Neural cell (in vitro differentiated cells): ENCODE results near the gene TGFBR3. TPM values are rescaled to one million over a fixed set of nuclear protein-coding genes. Genes with fewer than 3 reads are reported as not detected.
"Not testable (repeated sequence)": the region's sequence is repeated elsewhere in the genome, so short reads cannot be mapped to it uniquely, and the experiment has no call there.

Experiments used
- H2AFZ ChIP-seq: fragments of 200-600, 300-800 bp; sonication (generic), shearing (Covaris generic); 2 replicates; pipeline ENCODE4 v1.6.0; 2014; ENCODE audit warnings: low read depth, mild to moderate bottlenecking, antibody characterized with exemption, low read length, moderate library complexity
- H3F3A ChIP-seq: fragments of 200-600 bp; shearing (Covaris generic); 2 replicates; pipeline ENCODE4 v1.6.1; 2016; ENCODE audit warnings: mild to moderate bottlenecking, moderate library complexity, mixed read lengths, antibody characterized with exemption, low read length; ENCODE audit not compliant: insufficient read depth, poor library complexity, severe bottlenecking
- H3K27ac ChIP-seq: fragments of 200-600, 300-800 bp; sonication (generic), shearing (Covaris generic); 2 replicates; pipeline ENCODE4 v1.5.1; 2014; ENCODE audit warnings: mild to moderate bottlenecking, low read length, moderate library complexity
- H3K27me3 ChIP-seq: fragments of 300-800, 200-600 bp; sonication (generic), shearing (Covaris generic); 2 replicates; pipeline ENCODE4 v1.6.0; 2014; ENCODE audit warnings: mild to moderate bottlenecking, low read depth, low read length, moderate library complexity; ENCODE audit not compliant: insufficient read depth
- H3K36me3 ChIP-seq: fragments of 300-800, 200-600 bp; sonication (generic), shearing (Covaris generic); 2 replicates; pipeline ENCODE4 v1.5.1; 2014; ENCODE audit warnings: mild to moderate bottlenecking, antibody characterized with exemption, low read length, moderate library complexity; ENCODE audit not compliant: insufficient read depth
- H3K4me2 ChIP-seq: fragments of 300-800, 200-600 bp; sonication (generic), shearing (Covaris generic); 2 replicates; pipeline ENCODE4 v1.6.0; 2014; ENCODE audit warnings: mild to moderate bottlenecking, low read length
- H3K4me3 ChIP-seq: fragments of 300-800, 200-600 bp; sonication (generic), shearing (Covaris generic); 2 replicates; pipeline ENCODE4 v1.5.1; 2014; ENCODE audit warnings: mild to moderate bottlenecking, low read length, moderate library complexity
- H3K79me2 ChIP-seq: fragments of 200-600 bp; shearing (Covaris generic); replicated peaks from 2 replicates; pipeline ENCODE4 v1.6.0; 2014; ENCODE audit warnings: mild to moderate bottlenecking, low read length, moderate library complexity; ENCODE audit not compliant: insufficient read depth
- H3K9ac ChIP-seq: fragments of 300-800, 200-600 bp; sonication (generic), shearing (Covaris generic); 2 replicates; pipeline ENCODE4 v1.6.1; 2016; ENCODE audit warnings: mild to moderate bottlenecking, low read length, mixed read lengths
- H3K9me2 ChIP-seq: fragments of 200-600 bp; shearing (Covaris generic); 2 replicates; pipeline ENCODE4 v1.6.1; 2016; ENCODE audit warnings: mild to moderate bottlenecking, low read length, mixed read lengths; ENCODE audit not compliant: insufficient read depth
- H3K9me3 ChIP-seq: fragments of 200-600, 300-800 bp; sonication (generic), shearing (Covaris generic); 2 replicates; pipeline ENCODE4 v1.6.1; 2016; ENCODE audit warnings: mild to moderate bottlenecking, mixed run types, low read length, moderate library complexity, mixed read lengths
- H4K20me1 ChIP-seq: fragments of 200-600 bp; shearing (Covaris generic); 2 replicates; pipeline ENCODE4 v1.6.1; 2016; ENCODE audit warnings: mild to moderate bottlenecking, mixed run types; ENCODE audit not compliant: insufficient read depth
- EP300 ChIP-seq: fragments of 450-650 bp; conservative IDR thresholded peaks from 2 replicates; pipeline ENCODE4 v1.6.1; 2014; ENCODE audit warnings: antibody characterized with exemption, mild to moderate bottlenecking, moderate library complexity; ENCODE audit not compliant: poor library complexity, severe bottlenecking
- EZH2 ChIP-seq: fragments of 200-600, 300-800 bp; shearing (Covaris generic), sonication (generic); IDR thresholded peaks from 2 replicates; pipeline ENCODE4 v1.6.1; 2014; ENCODE audit warnings: antibody characterized with exemption, low read length, borderline replicate concordance, mild to moderate bottlenecking; ENCODE audit not compliant: insufficient read depth, poor library complexity, severe bottlenecking
- MXI1 ChIP-seq: fragments of 450-650 bp; conservative IDR thresholded peaks from 2 replicates; pipeline ENCODE4 v1.6.1; 2014; ENCODE audit warnings: antibody characterized with exemption, mild to moderate bottlenecking; ENCODE audit not compliant: poor library complexity, severe bottlenecking
- POLR2AphosphoS5 ChIP-seq: IDR thresholded peaks from 2 replicates; pipeline ENCODE4 v1.6.1; 2012
- RAD21 ChIP-seq: fragments of 450-650 bp; conservative IDR thresholded peaks from 2 replicates; pipeline ENCODE4 v1.6.1; 2014; ENCODE audit warnings: antibody characterized with exemption, mild to moderate bottlenecking, moderate library complexity
- SMC3 ChIP-seq: fragments of 450-650 bp; conservative IDR thresholded peaks from 2 replicates; pipeline ENCODE4 v1.6.1; 2014; ENCODE audit warnings: antibody characterized with exemption, mild to moderate bottlenecking, moderate library complexity; ENCODE audit not compliant: poor library complexity
- TAF1 ChIP-seq: IDR thresholded peaks from 2 replicates; pipeline ENCODE4 v1.6.1; 2012; ENCODE audit warnings: low read depth
- polyA plus RNA-seq: library from polyadenylated mRNA; depleted of rRNA; stranded (reverse); fragments of >200 nt; gene quantifications from 2 replicates; pipeline ENCODE4 v1.2.3, GENCODE V29; 2014
- TF ChIP-seq, protein P1 (sequence below): IDR thresholded peaks from 2 replicates; pipeline ENCODE4 v1.6.1; 2012; ENCODE audit warnings: borderline replicate concordance
- TF ChIP-seq, protein P2 (sequence below): fragments of 450-650 bp; IDR thresholded peaks from 2 replicates; pipeline ENCODE4 v1.5.1; 2014; ENCODE audit warnings: antibody characterized with exemption, mild to moderate bottlenecking, moderate library complexity; ENCODE audit not compliant: poor library complexity, severe bottlenecking

TGFBR3 gene
- polyA plus RNA-seq, 1 donor from 2014 or later: 0.25 TPM

DNA sequence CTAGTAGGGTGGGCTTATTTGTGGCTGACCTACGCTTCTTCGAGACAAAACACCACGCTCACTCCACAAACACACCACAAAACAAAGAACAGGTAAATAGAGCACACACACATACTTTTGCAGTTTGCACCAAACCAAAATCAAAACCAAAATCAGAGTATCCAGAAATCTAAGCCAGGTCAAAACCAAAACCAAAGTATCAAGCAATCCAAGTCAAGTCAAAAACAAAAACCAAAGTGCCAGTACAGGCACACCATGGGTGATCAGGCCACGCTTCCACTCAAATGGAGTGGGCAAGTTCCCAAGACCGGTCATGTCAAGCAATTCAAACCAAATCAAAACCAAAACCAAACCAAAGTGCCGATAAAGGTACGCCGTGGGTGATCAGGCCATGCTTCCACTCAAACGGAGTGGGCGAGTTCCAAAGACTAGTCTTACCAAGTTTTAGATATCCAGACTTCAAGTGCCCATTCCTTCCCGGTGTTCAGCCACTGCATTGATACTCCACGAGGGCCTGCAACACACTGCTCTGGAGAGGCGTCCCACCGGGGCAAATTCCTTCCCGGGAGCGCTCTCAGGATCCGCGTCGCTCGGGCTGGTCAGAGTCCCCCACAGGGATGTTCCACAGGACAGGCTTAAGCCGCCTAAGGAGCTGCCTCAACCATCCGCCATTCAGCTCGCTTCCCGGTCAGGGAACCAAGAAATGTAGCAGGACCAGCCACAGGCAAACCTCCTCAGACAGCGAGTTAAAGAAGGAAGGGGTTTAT is 216.2 kb downstream of the TGFBR3 start:
- H3K9me2 ChIP-seq: no peaks in the 10 kb centered on the region
- no peak overlapping the region for H3K4me2 ChIP-seq
- no peaks in the 10 kb centered on the region for H3F3A ChIP-seq
- H3K79me2 ChIP-seq: no peaks in the 10 kb centered on the region
- H3K36me3 ChIP-seq: no peaks in the 10 kb centered on the region
- H3K4me3 ChIP-seq: no peak overlapping the region
- H3K27ac ChIP-seq: no peak overlapping the region
- H4K20me1 ChIP-seq: no peaks in the 10 kb centered on the region
- no peak overlapping the region for H3K9ac ChIP-seq
- no peak for TF ChIP-seq EZH2
- TF ChIP-seq, protein P1, sequence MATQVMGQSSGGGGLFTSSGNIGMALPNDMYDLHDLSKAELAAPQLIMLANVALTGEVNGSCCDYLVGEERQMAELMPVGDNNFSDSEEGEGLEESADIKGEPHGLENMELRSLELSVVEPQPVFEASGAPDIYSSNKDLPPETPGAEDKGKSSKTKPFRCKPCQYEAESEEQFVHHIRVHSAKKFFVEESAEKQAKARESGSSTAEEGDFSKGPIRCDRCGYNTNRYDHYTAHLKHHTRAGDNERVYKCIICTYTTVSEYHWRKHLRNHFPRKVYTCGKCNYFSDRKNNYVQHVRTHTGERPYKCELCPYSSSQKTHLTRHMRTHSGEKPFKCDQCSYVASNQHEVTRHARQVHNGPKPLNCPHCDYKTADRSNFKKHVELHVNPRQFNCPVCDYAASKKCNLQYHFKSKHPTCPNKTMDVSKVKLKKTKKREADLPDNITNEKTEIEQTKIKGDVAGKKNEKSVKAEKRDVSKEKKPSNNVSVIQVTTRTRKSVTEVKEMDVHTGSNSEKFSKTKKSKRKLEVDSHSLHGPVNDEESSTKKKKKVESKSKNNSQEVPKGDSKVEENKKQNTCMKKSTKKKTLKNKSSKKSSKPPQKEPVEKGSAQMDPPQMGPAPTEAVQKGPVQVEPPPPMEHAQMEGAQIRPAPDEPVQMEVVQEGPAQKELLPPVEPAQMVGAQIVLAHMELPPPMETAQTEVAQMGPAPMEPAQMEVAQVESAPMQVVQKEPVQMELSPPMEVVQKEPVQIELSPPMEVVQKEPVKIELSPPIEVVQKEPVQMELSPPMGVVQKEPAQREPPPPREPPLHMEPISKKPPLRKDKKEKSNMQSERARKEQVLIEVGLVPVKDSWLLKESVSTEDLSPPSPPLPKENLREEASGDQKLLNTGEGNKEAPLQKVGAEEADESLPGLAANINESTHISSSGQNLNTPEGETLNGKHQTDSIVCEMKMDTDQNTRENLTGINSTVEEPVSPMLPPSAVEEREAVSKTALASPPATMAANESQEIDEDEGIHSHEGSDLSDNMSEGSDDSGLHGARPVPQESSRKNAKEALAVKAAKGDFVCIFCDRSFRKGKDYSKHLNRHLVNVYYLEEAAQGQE: no peak
- TF ChIP-seq, protein P2, sequence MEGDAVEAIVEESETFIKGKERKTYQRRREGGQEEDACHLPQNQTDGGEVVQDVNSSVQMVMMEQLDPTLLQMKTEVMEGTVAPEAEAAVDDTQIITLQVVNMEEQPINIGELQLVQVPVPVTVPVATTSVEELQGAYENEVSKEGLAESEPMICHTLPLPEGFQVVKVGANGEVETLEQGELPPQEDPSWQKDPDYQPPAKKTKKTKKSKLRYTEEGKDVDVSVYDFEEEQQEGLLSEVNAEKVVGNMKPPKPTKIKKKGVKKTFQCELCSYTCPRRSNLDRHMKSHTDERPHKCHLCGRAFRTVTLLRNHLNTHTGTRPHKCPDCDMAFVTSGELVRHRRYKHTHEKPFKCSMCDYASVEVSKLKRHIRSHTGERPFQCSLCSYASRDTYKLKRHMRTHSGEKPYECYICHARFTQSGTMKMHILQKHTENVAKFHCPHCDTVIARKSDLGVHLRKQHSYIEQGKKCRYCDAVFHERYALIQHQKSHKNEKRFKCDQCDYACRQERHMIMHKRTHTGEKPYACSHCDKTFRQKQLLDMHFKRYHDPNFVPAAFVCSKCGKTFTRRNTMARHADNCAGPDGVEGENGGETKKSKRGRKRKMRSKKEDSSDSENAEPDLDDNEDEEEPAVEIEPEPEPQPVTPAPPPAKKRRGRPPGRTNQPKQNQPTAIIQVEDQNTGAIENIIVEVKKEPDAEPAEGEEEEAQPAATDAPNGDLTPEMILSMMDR: no peak
- no peak for TF ChIP-seq EP300
- no peak for TF ChIP-seq TAF1
- no peak for TF ChIP-seq MXI1
- no peak for TF ChIP-seq POLR2AphosphoS5
- no peak for TF ChIP-seq RAD21
- TF ChIP-seq SMC3: no peak
- H3K27me3 ChIP-seq: no peaks in the 10 kb centered on the region
- no peak overlapping the region for H2AFZ ChIP-seq
- no peaks in the 10 kb centered on the region for H3K9me3 ChIP-seq

DNA sequence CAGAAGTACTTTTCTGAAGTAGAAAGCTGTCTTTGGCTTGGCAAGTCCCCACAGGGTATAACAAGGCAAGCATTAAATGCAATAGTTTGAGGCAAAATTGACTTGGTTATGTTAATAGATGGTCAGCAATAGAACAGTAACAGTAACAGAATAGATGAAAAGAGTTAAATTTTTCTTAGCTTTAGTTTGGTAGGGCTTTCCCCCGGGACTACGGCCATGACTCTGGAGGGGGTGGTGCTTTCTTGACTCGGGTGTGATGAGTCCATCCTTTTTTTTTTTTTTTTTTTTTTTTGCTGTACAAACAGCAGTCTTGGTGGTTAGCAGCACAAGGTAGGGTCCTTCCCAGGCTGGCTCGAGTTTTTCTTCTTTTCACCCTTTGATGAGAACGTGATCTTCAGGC is 219.3 kb downstream of the TGFBR3 start:
- H3K4me3 ChIP-seq, H3K79me2 ChIP-seq, H3K9me2 ChIP-seq, H3K9me3 ChIP-seq, H3F3A ChIP-seq, H3K4me2 ChIP-seq, H3K36me3 ChIP-seq, H3K27ac ChIP-seq, H2AFZ ChIP-seq, H3K27me3 ChIP-seq, H4K20me1 ChIP-seq, H3K9ac ChIP-seq: not testable (repeated sequence)

DNA sequence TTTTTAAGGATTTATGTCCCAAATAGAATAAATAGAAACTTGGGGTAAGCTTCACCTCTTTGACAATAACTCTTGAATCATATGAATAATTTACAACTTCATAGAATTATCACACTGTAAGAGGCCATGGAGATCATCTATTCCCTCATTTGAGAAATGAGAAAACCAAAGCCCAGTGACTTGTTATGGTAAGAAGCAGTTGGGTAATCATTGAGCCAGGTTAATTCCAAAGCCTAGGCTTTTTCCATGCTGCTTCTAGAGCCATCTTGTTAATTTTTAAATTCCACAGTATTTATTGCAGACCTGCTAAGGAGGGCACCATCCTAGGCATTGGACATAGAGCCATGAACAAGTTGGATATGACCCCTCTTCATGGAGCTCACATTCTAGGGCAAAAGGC is 224.8 kb downstream of the TGFBR3 start:
- no peak overlapping the region for H3K9ac ChIP-seq
- no peaks in the 10 kb centered on the region for H3F3A ChIP-seq
- H3K27ac ChIP-seq: no peak overlapping the region
- no peaks in the 10 kb centered on the region for H3K27me3 ChIP-seq
- H3K4me2 ChIP-seq: no peak overlapping the region
- H2AFZ ChIP-seq: no peak overlapping the region
- H3K79me2 ChIP-seq: no peaks in the 10 kb centered on the region
- no peak overlapping the region for H3K4me3 ChIP-seq
- no peak for TF ChIP-seq SMC3
- TF ChIP-seq MXI1: no peak
- no peak for TF ChIP-seq POLR2AphosphoS5
- TF ChIP-seq EZH2: no peak
- no peak for TF ChIP-seq TAF1
- TF ChIP-seq RAD21: no peak
- TF ChIP-seq, protein P2: no peak
- TF ChIP-seq, protein P1: no peak
- TF ChIP-seq EP300: no peak
- H4K20me1 ChIP-seq: no peaks in the 10 kb centered on the region
- no peaks in the 10 kb centered on the region for H3K9me3 ChIP-seq
- no peaks in the 10 kb centered on the region for H3K36me3 ChIP-seq
- H3K9me2 ChIP-seq: no peaks in the 10 kb centered on the region
